Nephron progenitor cell (in vitro differentiated cells): ENCODE results near the gene CD1B.
A peak's percentile ranks its signal among the peaks of the same experiment; 100 is the strongest.
"Not testable (repeated sequence)": the region's sequence is repeated elsewhere in the genome, so short reads cannot be mapped to it uniquely, and the experiment has no call there.

Experiments used
- DNase-seq: peaks from one replicate; pipeline ENCODE4 v3.0.0; 2021
- H3K27ac Mint-ChIP-seq: 2 replicates; pipeline ENCODE4 v1.8.0; 2021; ENCODE audit warnings: mild to moderate bottlenecking, moderate library complexity, mixed read lengths
- H3K27me3 Mint-ChIP-seq: 2 replicates; pipeline ENCODE4 v1.8.0; 2021; ENCODE audit warnings: mild to moderate bottlenecking, low read depth, mixed read lengths; ENCODE audit not compliant: poor library complexity
- H3K36me3 Mint-ChIP-seq: 2 replicates; pipeline ENCODE4 v1.8.0; 2021; ENCODE audit warnings: low read depth, mixed read lengths
- H3K4me1 Mint-ChIP-seq: 2 replicates; pipeline ENCODE4 v1.8.0; 2021; ENCODE audit warnings: mixed read lengths
- H3K4me3 Mint-ChIP-seq: 2 replicates; pipeline ENCODE4 v1.8.0; 2021; ENCODE audit warnings: mild to moderate bottlenecking, moderate library complexity, mixed read lengths
- H3K9me3 Mint-ChIP-seq: 2 replicates; pipeline ENCODE4 v1.8.0; 2021; ENCODE audit warnings: mild to moderate bottlenecking, moderate library complexity, mixed read lengths
- CTCF ChIP-seq: fragments of 200-600 bp; sonication (generic); IDR thresholded peaks from 2 replicates; pipeline ENCODE4 v1.5.0; 2021; ENCODE audit warnings: antibody characterized with exemption

CD1B gene

GRCh38 chr1:158289811-158290210, 41.5 kb downstream of the CD1B start, which contains the start of gene CD1C:
TSS of gene CD1C (plus strand) at chr1:158289923. CDS start at chr1:158290065, 142 bp downstream.
- H3K36me3 Mint-ChIP-seq: no peaks in the 10 kb centered on the region
- H3K27ac Mint-ChIP-seq: no peak within 1 kb of the TSS
- peaks cover 8% of the 10 kb centered on the region for H3K27me3 Mint-ChIP-seq
- H3K4me3 Mint-ChIP-seq: no peak within 1 kb of the TSS
- no peak for DNase-seq
- TF ChIP-seq CTCF: no peak
- H3K4me1 Mint-ChIP-seq: no peaks in the 10 kb centered on the region
- H3K9me3 Mint-ChIP-seq: no peaks in the 10 kb centered on the region

- Mint-ChIP-seq H3K4me3 (no peak overlapping the region), H3K27me3 (peaks cover 11% of the 10 kb centered on the region), H3K4me1 (no peaks in the 10 kb centered on the region), H3K9me3 (peaks cover 4% of the 10 kb centered on the region), H3K36me3 (no peaks in the 10 kb centered on the region), H3K27ac (no peak overlapping the region)
- TF ChIP-seq CTCF: no peak
- DNase-seq: no peak
Measured at GRCh38 chr1:158286941-158287346, 44.4 kb downstream of the CD1B start.

- Mint-ChIP-seq H3K9me3 (peaks cover 9% of the 10 kb centered on the region), H3K27me3 (peaks cover 11% of the 10 kb centered on the region), H3K4me3 (no peak overlapping the region), H3K27ac (peak overlapping the region; percentile 37), H3K4me1 (no peaks in the 10 kb centered on the region), H3K36me3 (no peaks in the 10 kb centered on the region)
- TF ChIP-seq CTCF: no peak
- no peak for DNase-seq
Measured at GRCh38 chr1:158286487-158286886, 44.8 kb downstream of the CD1B start.

GRCh38 chr1:158285756-158286241, 45.5 kb downstream of the CD1B start:
- no peak overlapping the region for H3K4me3 Mint-ChIP-seq
- no peaks in the 10 kb centered on the region for H3K4me1 Mint-ChIP-seq
- H3K27ac Mint-ChIP-seq: peak overlapping the region; percentile 90
- H3K27me3 Mint-ChIP-seq: peaks cover 11% of the 10 kb centered on the region
- peaks cover 16% of the 10 kb centered on the region for H3K9me3 Mint-ChIP-seq
- no peak for TF ChIP-seq CTCF
- H3K36me3 Mint-ChIP-seq: no peaks in the 10 kb centered on the region
- DNase-seq: no peak

GRCh38 chr1:158283965-158284364, 47.4 kb downstream of the CD1B start:
- no peak for DNase-seq
- Mint-ChIP-seq H3K27ac (no peak overlapping the region), H3K4me1 (no peaks in the 10 kb centered on the region), H3K9me3 (peaks cover 24% of the 10 kb centered on the region), H3K27me3 (peaks cover 11% of the 10 kb centered on the region), H3K36me3 (no peaks in the 10 kb centered on the region), H3K4me3 (no peak overlapping the region)
- TF ChIP-seq CTCF: no peak

GRCh38 chr1:158282421-158282820, 48.9 kb downstream of the CD1B start:
- DNase-seq, H3K27ac Mint-ChIP-seq, H3K36me3 Mint-ChIP-seq, H3K4me3 Mint-ChIP-seq, H3K4me1 Mint-ChIP-seq: not testable (repeated sequence)
- peaks cover 11% of the 10 kb centered on the region for H3K27me3 Mint-ChIP-seq
- H3K9me3 Mint-ChIP-seq: peaks cover 37% of the 10 kb centered on the region
